T-cell (primary cell): ENCODE results near the gene MRPL44. TPM values are rescaled to one million over a fixed set of nuclear protein-coding genes. Genes with fewer than 3 reads are reported as not detected.
A peak's percentile ranks its signal among the peaks of the same experiment; 100 is the strongest.

Source experiments
- ATAC-seq, 4 experiments: fragments of 200-7000 bp in 3 of 4; fragments of 150-1000 bp in 1 of 4; cut with Tn5 transposase; replicated peaks in 1 of 4; 1 replicate in 3 of 4; 2 replicates in 1 of 4; pipeline ENCODE4 v1.10.0; 2021; ENCODE audit warnings: moderate library complexity in 3 of 4, mild to moderate bottlenecking in 2 of 4, moderate number of reproducible peaks in 1 of 4
- CTCF ChIA-PET, 2 donors: fragments of 300-600 bp; sonication (Branson Sonifier 250); formaldehyde crosslinking; loops; one replicate each; lab custom pipeline; 2022; ENCODE audit warnings: antibody characterized with exemption in 2 of 2; lab: Charles Lee
- POLR2A ChIA-PET, 2 donors: fragments of 300-600 bp; sonication (Branson Sonifier 250); formaldehyde crosslinking; loops; one replicate each; lab custom pipeline; 2022; ENCODE audit warnings: antibody characterized with exemption in 2 of 2; lab: Charles Lee
- DNase-seq, 35 experiments: peaks; one replicate each; pipeline versions ENCODE4 v3.0.0 to v3.0.0-alpha.2; 2013 to 2023
- H3K27ac ChIP-seq: one replicate; pipeline ENCODE4 v1.5.1; 2013; ENCODE audit warnings: low read length
- H3K27me3 ChIP-seq, 2 experiments: replicated peaks in 1 of 2; 1 replicate in 1 of 2; 2 replicates in 1 of 2; pipeline versions ENCODE4 v1.6.1 to v1.7.0; 2013; ENCODE audit warnings: low read length in 1 of 2, mixed read lengths in 1 of 2; ENCODE audit not compliant: control insufficient read depth in 2 of 2, insufficient read depth in 2 of 2; ENCODE audit errors: extremely low read depth in 1 of 2
- H3K36me3 ChIP-seq, 2 donors: 1 replicate in 1 of 2; 2 replicates in 1 of 2; pipeline versions ENCODE4 v1.6.1 to v1.7.0; 2013; ENCODE audit warnings: low read length in 1 of 2; ENCODE audit not compliant: control insufficient read depth in 2 of 2, insufficient read depth in 1 of 2; ENCODE audit errors: extremely low read depth in 1 of 2
- H3K4me1 ChIP-seq, 2 experiments: 1 replicate in 1 of 2; 2 replicates in 1 of 2; pipeline versions ENCODE4 v1.6.1 to v1.7.0; 2013; ENCODE audit warnings: low read length in 2 of 2, mixed read lengths in 1 of 2; ENCODE audit not compliant: insufficient read depth in 2 of 2, control insufficient read depth in 1 of 2; ENCODE audit errors: extremely low read depth in 1 of 2
- H3K4me3 ChIP-seq, 2 donors: 1 replicate in 1 of 2; 2 replicates in 1 of 2; pipeline versions ENCODE4 v1.5.1 to v1.7.0; 2013; ENCODE audit warnings: mild to moderate bottlenecking in 2 of 2, low read length in 1 of 2, moderate library complexity in 1 of 2; ENCODE audit not compliant: control insufficient read depth in 1 of 2; ENCODE audit errors: extremely low read depth in 1 of 2
- H3K9me3 ChIP-seq: 2 replicates; pipeline ENCODE4 v1.7.0; 2013
- H3K27ac Mint-ChIP-seq, 2 donors: one replicate each; pipeline ENCODE4 v1.8.0; 2020 to 2021; ENCODE audit warnings: mild to moderate bottlenecking in 2 of 2, mixed read lengths in 2 of 2
- H3K27me3 Mint-ChIP-seq, 2 donors: one replicate each; pipeline ENCODE4 v1.8.0; 2021 to 2022; ENCODE audit warnings: mixed read lengths in 2 of 2
- H3K36me3 Mint-ChIP-seq: one replicate; pipeline ENCODE4 v1.8.0; 2021; ENCODE audit warnings: mixed read lengths
- H3K4me1 Mint-ChIP-seq, 3 donors: one replicate each; pipeline ENCODE4 v1.8.0; 2020 to 2022; ENCODE audit warnings: mixed read lengths in 3 of 3, mild to moderate bottlenecking in 1 of 3
- H3K4me3 Mint-ChIP-seq, 3 donors: one replicate each; pipeline ENCODE4 v1.8.0; 2020 to 2022; ENCODE audit warnings: mild to moderate bottlenecking in 3 of 3, mixed read lengths in 3 of 3, moderate library complexity in 3 of 3
- H3K9me3 Mint-ChIP-seq, 3 donors: one replicate each; pipeline ENCODE4 v1.8.0; 2020 to 2022; ENCODE audit warnings: mixed read lengths in 3 of 3
- WGBS: methylation state at CpG from one replicate; pipeline ENCODE4 v1.1.5; 2013; ENCODE audit warnings: missing lambda C conversion rate; ENCODE audit not compliant: insufficient coverage; 5-methylcytosine and 5-hydroxymethylcytosine counted together
- total RNA-seq, 35 experiments: library from RNA in 6 of 35; stranded (reverse) in 6 of 35; fragments of 120-200 nt in 1 of 35; gene quantifications; one replicate each; pipeline versions ENCODE4 v1.2.1 to v1.2.4 and lab custom pipeline; 2013 to 2026

Gene MRPL44
- total RNA-seq, 5 donors from 2014 or later (not counting 1 experiment from before 2014, with no cell fraction given), result 22.4 to 25.3 (median 23.8) TPM

DNA sequence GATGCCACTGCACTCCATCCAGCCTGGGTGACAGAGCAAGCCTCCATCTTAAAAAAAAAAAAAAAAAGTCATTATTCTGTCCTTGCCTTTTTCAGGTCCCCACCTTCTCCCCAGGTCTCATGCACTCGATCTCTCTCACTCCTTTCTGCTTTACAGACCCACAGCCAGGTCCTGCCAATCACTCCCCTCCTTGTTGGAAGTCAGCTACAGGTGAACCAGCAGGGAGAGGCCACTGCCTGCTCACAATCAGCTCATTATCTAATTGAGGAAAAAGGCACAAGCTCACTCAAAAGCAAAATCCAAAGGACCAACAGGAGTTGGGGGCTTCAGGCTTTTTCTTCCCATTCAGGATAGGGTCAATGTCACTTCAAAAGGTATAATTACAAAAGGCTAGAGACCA is 14.1 kb upstream of the MRPL44 start:
- Histone ChIP-seq H3K4me3 (no peak overlapping the region), H3K9me3 (no peaks in the 10 kb centered on the region), H3K27ac (no peak overlapping the region), H3K4me1 (peaks cover 7 to 41% of the 10 kb centered on the region in 2 experiments), H3K36me3 (no peaks in the 10 kb centered on the region), H3K27me3 (no peaks in the 10 kb centered on the region)
- DNase-seq (no peak), ATAC-seq (no peak)
- CTCF ChIA-PET, result interaction anchor here (0.6 to 1.0 kb wide), 3 partner anchors 14 to 972 kb away, joined by 3 to 5 read pairs (median 4); no protein-coding TSS in a partner anchor
- H3K36me3 Mint-ChIP-seq, result peaks cover 16% of the 10 kb centered on the region
- H3K27me3 Mint-ChIP-seq, result no peaks in the 10 kb centered on the region
- peak overlapping the region; percentile 72 to 84 for H3K27ac Mint-ChIP-seq
- H3K4me1 Mint-ChIP-seq, result peaks cover 59 to 64% (median 61%) of the 10 kb centered on the region in 3 donors
- whole genome bisulfite sequencing, result 100% methylated on average over 1 of the region's 1 CpG
- POLR2A ChIA-PET, result interaction anchor here in 1 of 2 donors (0.5 to 0.6 kb wide), 2 partner anchors 41 to 598 kb away, joined by 3 to 5 read pairs; no protein-coding TSS in a partner anchor
- peak overlapping the region; percentile 90 to 95 (median 90) for H3K4me3 Mint-ChIP-seq
- H3K9me3 Mint-ChIP-seq, result peaks cover 0 to 8% (median 0%) of the 10 kb centered on the region in 3 donors

DNA sequence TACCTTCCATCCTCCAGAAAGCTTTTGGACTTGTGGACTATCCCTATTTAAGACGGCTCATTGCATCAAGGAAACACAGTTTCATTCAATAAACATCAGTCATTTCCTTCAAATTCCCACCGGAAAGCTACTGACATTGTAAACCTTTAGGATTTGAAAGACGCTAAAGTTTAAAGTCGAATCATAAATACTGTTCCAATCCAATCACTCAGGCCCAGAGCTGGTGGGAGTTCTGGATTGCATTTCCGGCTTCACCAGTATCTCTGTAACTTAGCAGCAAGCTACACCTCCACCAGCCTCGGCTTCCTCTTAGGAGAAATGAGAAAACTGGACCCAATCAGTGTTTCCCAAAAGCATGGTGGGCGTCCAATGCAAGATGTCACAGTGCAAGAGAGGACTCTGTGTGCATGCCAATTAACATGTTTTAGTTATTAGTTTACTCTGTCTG is 13.7 kb upstream of the MRPL44 start:
- Histone ChIP-seq H3K36me3 (no peaks in the 10 kb centered on the region), H3K27ac (no peak overlapping the region), H3K9me3 (no peaks in the 10 kb centered on the region), H3K4me1 (peaks cover 7 to 41% of the 10 kb centered on the region in 2 experiments), H3K27me3 (no peaks in the 10 kb centered on the region), H3K4me3 (peak overlapping the region in 1 of 2 donors; percentile 71)
- 100% methylated on average over 3 of the region's 7 CpGs for WGBS
- ATAC-seq (no peak), DNase-seq (no peak)
- Mint-ChIP-seq H3K4me1 (peaks cover 56 to 61% (median 58%) of the 10 kb centered on the region in 3 donors), H3K4me3 (peak overlapping the region; percentile 90 to 95 (median 90)), H3K9me3 (peaks cover 0 to 8% (median 0%) of the 10 kb centered on the region in 3 donors), H3K36me3 (peaks cover 16% of the 10 kb centered on the region), H3K27me3 (no peaks in the 10 kb centered on the region), H3K27ac (peak overlapping the region; percentile 72 to 84)
- ChIA-PET CTCF (interaction anchor here (0.6 to 1.0 kb wide), 3 partner anchors 14 to 971 kb away, joined by 3 to 5 read pairs (median 4); no protein-coding TSS in a partner anchor), POLR2A (no interaction called here)

DNA sequence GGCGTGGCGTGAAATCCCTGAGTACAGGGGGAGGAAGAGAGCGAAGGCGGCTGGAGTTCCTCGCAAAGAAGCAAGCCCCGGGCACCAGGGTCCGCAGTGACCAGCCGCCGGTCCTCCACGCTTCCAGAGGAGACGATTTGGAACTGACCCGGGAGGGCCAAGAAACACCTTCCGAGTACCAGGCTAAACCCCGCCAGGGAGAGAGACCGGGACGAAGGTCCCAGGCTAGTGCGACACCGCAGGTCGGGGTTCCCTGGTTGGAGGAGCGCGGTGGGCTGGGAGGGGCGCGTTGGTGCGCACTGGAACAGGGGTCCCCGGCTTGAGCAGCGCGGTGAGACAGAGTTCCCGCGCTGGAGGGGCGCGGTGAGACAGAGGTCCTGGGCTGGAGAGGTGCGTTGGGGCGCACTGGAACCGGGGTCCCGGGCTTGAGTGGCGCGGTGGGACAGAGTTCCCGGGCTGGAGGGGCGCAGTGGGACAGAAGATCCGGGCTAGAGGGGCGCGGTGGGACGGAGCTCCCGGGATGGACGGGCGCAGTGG is 13.0 kb upstream of the MRPL44 start:
- H3K9me3 ChIP-seq, result no peaks in the 10 kb centered on the region
- H3K4me3 Mint-ChIP-seq, result peak overlapping the region; percentile 90 to 95 (median 90)
- 11% methylated on average over 46 of the region's 46 CpGs for WGBS
- POLR2A ChIA-PET, result interaction anchor here (0.5 to 1.0 kb wide), 4 partner anchors 9 to 48 kb away, joined by 3 read pairs; no protein-coding TSS in a partner anchor
- no peaks in the 10 kb centered on the region for H3K27me3 Mint-ChIP-seq
- H3K4me1 ChIP-seq, result peaks cover 7 to 42% of the 10 kb centered on the region in 2 experiments
- H3K9me3 Mint-ChIP-seq, result peaks cover 0 to 8% (median 0%) of the 10 kb centered on the region in 3 donors
- CTCF ChIA-PET, result no interaction called here
- DNase-seq (peak in 14 of 35 experiments; percentile 3 to 39 (median 20)), ATAC-seq (peak; percentile 11 to 50 (median 12))
- peak overlapping the region; percentile 21 for H3K27ac ChIP-seq
- peak overlapping the region; percentile 81 to 84 for H3K27ac Mint-ChIP-seq
- no peaks in the 10 kb centered on the region for H3K27me3 ChIP-seq
- peak overlapping the region; percentile 71 to 92 for H3K4me3 ChIP-seq
- H3K36me3 Mint-ChIP-seq, result peaks cover 15% of the 10 kb centered on the region
- H3K36me3 ChIP-seq, result no peaks in the 10 kb centered on the region
- H3K4me1 Mint-ChIP-seq, result peaks cover 55 to 59% (median 56%) of the 10 kb centered on the region in 3 donors

DNA sequence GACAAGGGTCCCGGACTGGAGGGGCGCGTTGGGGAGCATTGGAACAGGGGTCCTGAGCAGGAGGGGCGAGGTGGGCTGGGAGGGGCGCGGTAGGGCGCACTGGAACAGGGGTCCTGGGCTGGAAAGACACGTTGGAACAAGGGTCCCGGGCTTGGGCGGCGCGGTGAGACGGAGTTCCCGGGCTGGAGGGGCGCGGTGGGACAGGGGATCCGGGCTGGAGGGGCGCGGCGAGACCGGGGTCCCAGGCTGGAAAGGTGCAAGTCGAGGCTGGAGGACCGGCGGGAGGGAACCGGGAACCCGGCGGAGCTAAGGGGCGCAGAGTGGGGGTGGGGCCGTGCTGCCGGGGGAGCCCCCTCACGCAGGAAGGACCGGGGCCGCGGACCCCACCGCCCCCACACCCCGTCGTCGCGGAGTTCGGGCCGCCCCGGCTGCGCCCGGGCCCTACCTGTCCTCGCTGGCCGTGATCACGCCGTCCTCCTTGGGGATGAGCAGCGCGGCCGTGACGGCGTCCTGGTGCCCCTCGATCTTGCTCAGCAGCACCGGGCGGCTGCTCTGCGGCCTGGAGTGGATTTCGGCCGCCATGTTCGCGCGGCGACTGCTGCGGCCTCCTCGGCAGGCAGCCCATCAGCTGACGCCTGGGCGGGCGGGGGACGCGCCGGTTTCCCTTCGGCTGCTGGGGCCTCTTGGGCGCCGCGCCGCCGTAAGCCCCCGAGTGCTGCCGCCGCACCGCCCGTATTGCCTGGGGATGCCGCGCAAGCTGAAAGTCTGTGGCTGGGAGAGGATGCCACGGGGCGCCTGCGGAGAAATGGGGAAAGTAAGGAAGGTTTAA is 12.3 kb upstream of the MRPL44 start, which contains the start of gene WDFY1:
WDFY1 (minus strand) TSS at position 633 of the 829 bp plus-strand sequence; CDS start at position 582, 51 bp downstream.
- ATAC-seq (peak; percentile 91 to 95 (median 93)), DNase-seq (peak; percentile 60 to 84 (median 70))
- no peaks in the 10 kb centered on the region for H3K9me3 ChIP-seq
- under 1% methylated on average over 67 of the region's 87 CpGs for WGBS
- H3K36me3 Mint-ChIP-seq, result peaks cover 11% of the 10 kb centered on the region
- POLR2A ChIA-PET, result interaction anchor here (0.5 to 1.0 kb wide), 5 partner anchors 9 to 48 kb away, joined by 3 read pairs; no protein-coding TSS in a partner anchor
- peak within 1 kb of the TSS; percentile 21 for H3K27ac ChIP-seq
- H3K9me3 Mint-ChIP-seq, result peaks cover 0 to 3% (median 0%) of the 10 kb centered on the region in 3 donors
- no peaks in the 10 kb centered on the region for H3K27me3 ChIP-seq
- CTCF ChIA-PET, result interaction anchor here (0.7 to 1.2 kb wide), 3 partner anchors 26 to 47 kb away, joined by 3 read pairs; no protein-coding TSS in a partner anchor
- H3K4me1 ChIP-seq, result peaks cover 7 to 44% of the 10 kb centered on the region in 2 experiments
- peak within 1 kb of the TSS; percentile 81 to 86 for H3K27ac Mint-ChIP-seq
- H3K27me3 Mint-ChIP-seq, result no peaks in the 10 kb centered on the region
- H3K4me3 Mint-ChIP-seq, result peak within 1 kb of the TSS; percentile 90 to 95 (median 91)
- no peaks in the 10 kb centered on the region for H3K36me3 ChIP-seq
- peak within 1 kb of the TSS; percentile 71 to 92 for H3K4me3 ChIP-seq
- H3K4me1 Mint-ChIP-seq, result peaks cover 56 to 59% (median 57%) of the 10 kb centered on the region in 3 donors

DNA sequence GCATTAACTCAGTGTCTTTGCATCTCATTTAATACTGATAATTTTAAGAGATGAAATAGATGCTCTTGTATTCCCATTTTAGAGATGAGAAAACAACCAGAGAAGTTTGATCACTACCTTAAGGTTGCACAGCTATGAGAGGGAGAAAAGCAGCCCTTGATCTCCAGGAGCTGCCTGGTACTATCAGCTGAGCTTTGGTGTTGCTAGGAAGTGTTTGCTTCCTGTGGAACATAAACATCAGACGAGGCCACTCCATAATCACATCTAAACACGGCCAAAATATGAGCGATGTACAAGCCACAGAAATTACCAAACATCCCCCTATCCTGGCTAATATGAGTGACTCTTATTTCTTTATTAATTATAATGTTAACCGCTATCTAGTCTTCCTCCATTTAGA is 11.5 kb upstream of the MRPL44 start:
- no peak for DNase-seq
- Mint-ChIP-seq H3K4me1 (peaks cover 61 to 63% (median 62%) of the 10 kb centered on the region in 3 donors), H3K4me3 (peak overlapping the region; percentile 90 to 95 (median 91)), H3K27me3 (no peaks in the 10 kb centered on the region), H3K9me3 (peaks cover 0 to 3% (median 0%) of the 10 kb centered on the region in 3 donors), H3K36me3 (peaks cover 11% of the 10 kb centered on the region), H3K27ac (peak overlapping the region; percentile 26 to 86)
- Histone ChIP-seq H3K9me3 (no peaks in the 10 kb centered on the region), H3K27me3 (no peaks in the 10 kb centered on the region), H3K36me3 (no peaks in the 10 kb centered on the region), H3K4me3 (peak overlapping the region in 1 of 2 donors; percentile 92), H3K27ac (peak overlapping the region; percentile 8), H3K4me1 (peaks cover 7 to 44% of the 10 kb centered on the region in 2 experiments)
- no peak for ATAC-seq
- no CpG with 5 or more reads among the region's 4 CpGs for WGBS
- ChIA-PET POLR2A (interaction anchor here in 1 of 2 donors (0.5 to 1.1 kb wide), 2 partner anchors 9 kb away, joined by 3 to 4 read pairs; no protein-coding TSS in a partner anchor), CTCF (interaction anchor here (0.7 to 1.2 kb wide), 3 partner anchors 25 to 48 kb away, joined by 3 read pairs; no protein-coding TSS in a partner anchor)
